IPS-20b (cell line): Measurements from ENCODE around the gene TTLL5.
"Not testable (repeated sequence)": the region's sequence is repeated elsewhere in the genome, so short reads cannot be mapped to it uniquely, and the experiment has no call there.

Experiments used
- H3K27ac ChIP-seq: one replicate; pipeline ENCODE4 v1.5.1; 2013; ENCODE audit warnings: low read length
- H3K27me3 ChIP-seq: 2 replicates; pipeline ENCODE4 v1.6.1; 2013; ENCODE audit warnings: mild to moderate bottlenecking, low read length, inconsistent platforms; ENCODE audit not compliant: insufficient read depth
- H3K36me3 ChIP-seq: 2 replicates; pipeline ENCODE4 v1.6.1; 2013; ENCODE audit warnings: low read depth, mild to moderate bottlenecking, inconsistent platforms, low read length, moderate library complexity; ENCODE audit not compliant: insufficient read depth
- H3K4me1 ChIP-seq: 2 replicates; pipeline ENCODE4 v1.6.1; 2013; ENCODE audit warnings: mild to moderate bottlenecking, control low read depth, inconsistent platforms, low read length, moderate library complexity; ENCODE audit not compliant: insufficient read depth
- H3K4me3 ChIP-seq: 2 replicates; pipeline ENCODE4 v1.5.1; 2013; ENCODE audit warnings: mild to moderate bottlenecking, low read length, inconsistent platforms
- H3K9ac ChIP-seq: 2 replicates; pipeline ENCODE4 v1.6.1; 2013; ENCODE audit warnings: low read depth, mild to moderate bottlenecking, inconsistent platforms, low read length, moderate library complexity
- H3K9me3 ChIP-seq: 2 replicates; pipeline ENCODE4 v1.6.1; 2013; ENCODE audit warnings: mild to moderate bottlenecking, low read depth, low read length, inconsistent platforms; ENCODE audit not compliant: insufficient read depth

TTLL5 gene

DNA sequence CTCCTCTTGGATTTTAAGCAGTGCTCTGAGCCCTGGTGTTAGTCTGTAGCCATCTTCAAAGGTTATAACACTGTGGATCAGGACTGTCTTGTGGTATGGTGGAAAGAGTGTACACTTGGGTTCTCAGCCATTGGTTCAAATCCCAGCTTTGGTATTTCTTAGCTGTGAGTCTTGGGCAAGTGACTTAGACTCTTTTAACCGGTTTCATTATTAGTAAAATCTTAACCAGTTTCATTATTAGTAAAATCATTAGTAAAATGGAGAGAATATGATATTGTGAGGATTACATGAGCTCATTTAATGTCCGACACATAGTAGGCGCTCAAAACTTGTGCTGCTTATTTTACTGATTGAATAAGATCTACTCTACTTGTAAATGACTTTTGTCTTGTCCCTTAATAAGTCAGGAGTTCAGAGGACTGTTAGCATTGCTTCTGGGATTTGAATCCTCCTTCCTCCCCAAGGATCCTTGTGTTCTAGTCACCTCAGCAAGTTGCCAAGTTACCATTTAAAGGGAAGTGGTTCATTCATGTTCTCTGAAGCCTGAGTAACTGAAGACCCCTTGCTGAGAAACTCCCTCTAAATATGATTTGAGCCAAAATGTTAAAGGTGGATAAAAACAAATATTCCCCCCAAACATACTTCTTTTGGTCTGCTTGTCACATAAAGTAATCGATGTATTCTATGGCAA lies 12.4 kb downstream of the TTLL5 start:
- Histone ChIP-seq H3K4me1 (no peaks in the 10 kb centered on the region), H3K9me3 (no peaks in the 10 kb centered on the region), H3K27me3 (no peaks in the 10 kb centered on the region), H3K4me3 (no peak overlapping the region), H3K36me3 (peaks cover 31% of the 10 kb centered on the region), H3K9ac (no peak overlapping the region), H3K27ac (no peak overlapping the region)

DNA sequence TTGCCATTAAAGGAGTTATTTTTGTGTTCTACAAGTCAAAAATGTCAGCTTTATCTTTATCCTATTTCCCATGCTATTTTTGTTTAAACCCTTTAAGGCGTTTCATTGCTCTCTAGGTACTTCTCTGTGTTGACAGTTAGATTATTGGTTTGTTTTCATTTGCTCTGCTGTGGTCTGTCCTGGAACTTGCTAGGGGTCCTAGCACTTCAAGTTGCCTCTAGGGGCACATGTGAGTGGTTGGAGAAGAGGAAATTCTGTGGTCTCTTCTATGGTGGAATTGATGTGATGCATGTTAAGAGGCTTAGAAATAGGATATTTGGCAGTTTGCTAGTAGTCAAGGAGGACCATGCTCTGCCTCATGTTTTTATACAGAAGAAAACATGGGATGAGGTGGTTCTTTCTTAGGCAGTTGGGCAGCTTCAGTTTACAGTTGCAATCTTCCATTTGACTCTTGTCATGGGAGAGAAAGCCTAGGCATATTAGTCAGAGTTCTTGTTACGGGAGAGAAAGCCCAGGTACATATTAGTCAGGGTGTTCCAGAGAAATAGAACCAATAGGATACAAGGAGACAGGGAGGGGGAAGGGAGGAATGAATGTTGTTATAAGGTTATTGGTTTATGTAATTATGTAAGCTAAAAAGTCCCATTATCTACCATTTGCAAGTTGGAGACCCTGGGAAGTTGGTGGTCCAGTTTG lies 14.4 kb downstream of the TTLL5 start:
- Histone ChIP-seq H3K27ac (no peak overlapping the region), H3K4me3 (no peak overlapping the region), H3K9me3 (no peaks in the 10 kb centered on the region), H3K27me3 (no peaks in the 10 kb centered on the region), H3K9ac (no peak overlapping the region), H3K4me1 (no peaks in the 10 kb centered on the region), H3K36me3 (peaks cover 12% of the 10 kb centered on the region)

DNA sequence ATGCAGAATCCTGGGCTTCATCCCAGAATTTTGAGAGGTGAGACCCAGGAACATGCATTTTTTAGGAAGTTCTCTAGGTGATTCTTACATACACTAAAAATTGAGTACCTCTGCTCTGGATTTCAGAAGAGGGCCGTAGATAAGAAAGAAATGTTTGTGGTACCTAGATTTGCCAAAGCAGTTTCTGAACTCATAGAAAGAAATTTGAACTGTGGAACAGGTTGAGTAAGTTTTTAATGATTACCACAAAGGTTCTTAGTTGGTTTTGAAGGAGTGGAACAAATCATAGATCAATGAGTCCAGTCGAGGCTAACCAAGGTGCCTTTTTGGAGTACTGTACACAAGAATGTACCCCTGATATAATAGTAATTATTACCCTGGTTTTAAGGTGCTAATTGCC lies 24.9 kb downstream of the TTLL5 start:
- Histone ChIP-seq H3K9me3 (no peaks in the 10 kb centered on the region), H3K36me3 (peaks cover 53% of the 10 kb centered on the region), H3K27ac (no peak overlapping the region), H3K4me1 (no peaks in the 10 kb centered on the region), H3K9ac (no peak overlapping the region; the same call in 1 of the 2 replicates), H3K27me3 (no peaks in the 10 kb centered on the region), H3K4me3 (no peak overlapping the region)

GRCh38 chr14:75689012-75689411 lies 28.0 kb downstream of the TTLL5 start:
- Histone ChIP-seq H3K27ac (no peak overlapping the region), H3K9me3 (no peaks in the 10 kb centered on the region), H3K36me3 (peaks cover 52% of the 10 kb centered on the region), H3K4me3 (no peak overlapping the region), H3K4me1 (no peaks in the 10 kb centered on the region), H3K27me3 (no peaks in the 10 kb centered on the region), H3K9ac (no peak overlapping the region)

- Histone ChIP-seq H3K9ac (no peak overlapping the region), H3K27me3 (no peaks in the 10 kb centered on the region), H3K4me1 (no peaks in the 10 kb centered on the region), H3K27ac (no peak overlapping the region), H3K9me3 (no peaks in the 10 kb centered on the region), H3K36me3 (peaks cover 47% of the 10 kb centered on the region), H3K4me3 (no peak overlapping the region)
Measured at GRCh38 chr14:75690010-75690409, 29.0 kb downstream of the TTLL5 start.

DNA sequence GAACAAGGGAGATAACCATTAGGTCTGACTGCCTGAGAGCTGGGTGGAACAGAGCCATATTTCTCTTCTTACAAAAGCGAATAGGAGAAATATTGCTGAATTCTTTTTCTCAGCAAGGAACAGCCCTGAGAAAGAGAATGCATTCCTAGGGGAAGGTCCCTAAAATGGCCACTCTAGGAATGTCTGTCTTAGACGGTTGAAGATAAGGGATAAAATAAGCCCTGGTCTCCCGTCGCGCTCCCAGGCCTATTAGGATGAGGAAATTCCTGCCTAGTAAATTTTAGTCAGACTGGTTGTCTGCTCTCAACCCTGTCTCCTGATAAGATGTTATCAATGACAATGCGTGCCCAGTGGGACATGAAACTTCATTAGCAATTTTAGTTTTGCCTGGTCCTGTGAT lies 34.0 kb downstream of the TTLL5 start:
- H3K9me3 ChIP-seq = not testable (repeated sequence)
- H3K36me3 ChIP-seq = peaks cover 66% of the 10 kb centered on the region

DNA sequence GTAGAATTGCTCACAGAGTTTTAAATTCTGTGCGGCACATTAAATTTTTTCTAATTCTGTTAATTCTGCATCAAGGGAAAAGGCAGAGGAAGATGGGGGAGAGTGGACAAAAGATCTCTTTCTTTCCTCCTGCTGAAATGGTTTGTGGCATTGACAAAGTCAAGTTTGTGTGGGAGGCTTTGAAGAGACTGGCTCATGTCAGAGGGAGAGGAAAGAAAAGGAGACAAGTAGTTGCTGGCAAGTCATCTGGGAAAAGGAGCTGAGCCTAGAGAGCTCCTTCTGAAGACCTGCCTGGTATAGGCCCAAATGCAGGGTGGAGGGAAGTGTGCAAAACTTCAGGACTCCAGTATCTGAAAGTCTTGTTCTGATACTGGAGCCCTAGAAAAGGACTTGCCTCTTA lies 36.3 kb downstream of the TTLL5 start:
- Histone ChIP-seq H3K27ac (no peak overlapping the region), H3K4me1 (no peaks in the 10 kb centered on the region), H3K4me3 (no peak overlapping the region), H3K9ac (no peak overlapping the region), H3K27me3 (no peaks in the 10 kb centered on the region), H3K9me3 (no peaks in the 10 kb centered on the region), H3K36me3 (peaks cover 69% of the 10 kb centered on the region)

More for the DNA sequence above, 34.0 kb downstream of the TTLL5 start:
- not testable (repeated sequence) for H3K4me1 ChIP-seq, H3K4me3 ChIP-seq, H3K27ac ChIP-seq, H3K27me3 ChIP-seq, H3K9ac ChIP-seq

- H3K27me3 ChIP-seq = no peaks in the 10 kb centered on the region
- H3K27ac ChIP-seq = no peak overlapping the region
- H3K9me3 ChIP-seq = no peaks in the 10 kb centered on the region
- no peak overlapping the region for H3K9ac ChIP-seq
- no peaks in the 10 kb centered on the region for H3K4me1 ChIP-seq
- H3K4me3 ChIP-seq = no peak overlapping the region
- H3K36me3 ChIP-seq = peaks cover 68% of the 10 kb centered on the region
Measured at GRCh38 chr14:75697918-75698317, 36.9 kb downstream of the TTLL5 start.

DNA sequence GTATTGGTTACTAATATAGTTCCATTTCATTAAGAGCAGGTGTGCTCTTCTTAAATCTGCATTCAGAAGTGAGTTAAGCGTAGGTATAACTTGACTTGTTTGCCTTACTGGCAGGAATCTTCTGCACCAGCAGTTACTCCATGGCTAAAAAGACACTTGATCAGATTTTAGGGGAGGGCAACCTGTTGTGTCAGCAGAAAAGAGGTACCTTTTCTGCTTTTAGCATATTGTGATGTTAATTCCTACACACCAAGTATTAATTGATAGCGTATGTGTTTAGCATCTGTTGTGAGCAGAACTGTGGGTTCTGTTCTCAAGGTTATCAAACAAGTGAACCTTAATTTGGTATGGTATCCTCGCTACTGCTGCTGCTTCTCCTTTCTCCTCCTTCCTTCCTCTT lies 38.3 kb downstream of the TTLL5 start:
- Histone ChIP-seq H3K4me1 (no peaks in the 10 kb centered on the region), H3K36me3 (peaks cover 68% of the 10 kb centered on the region), H3K27me3 (no peaks in the 10 kb centered on the region), H3K9me3 (no peaks in the 10 kb centered on the region), H3K27ac (no peak overlapping the region), H3K9ac (no peak overlapping the region), H3K4me3 (no peak overlapping the region)

DNA sequence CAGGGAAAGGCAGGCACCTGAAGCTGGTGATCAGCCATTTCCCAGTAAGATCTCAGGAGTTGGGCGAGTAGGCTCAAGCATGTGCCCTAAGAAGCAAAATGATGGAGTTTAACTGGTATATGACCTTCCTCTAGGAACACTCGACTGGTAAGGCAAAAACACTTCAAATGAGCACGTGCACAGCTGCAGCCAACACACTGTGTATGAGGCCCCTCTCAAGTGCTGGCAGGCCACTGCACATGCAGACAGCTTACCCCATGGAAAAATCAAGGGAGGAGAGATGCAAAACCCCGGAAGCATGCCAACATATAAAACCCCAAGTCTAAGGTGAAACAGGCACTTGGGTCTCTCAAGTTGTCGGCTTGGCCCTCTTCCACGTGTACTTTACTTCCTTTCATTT lies 39.2 kb downstream of the TTLL5 start:
- no peaks in the 10 kb centered on the region for H3K27me3 ChIP-seq
- no peak overlapping the region for H3K4me3 ChIP-seq
- no peak overlapping the region for H3K9ac ChIP-seq
- H3K36me3 ChIP-seq = peaks cover 74% of the 10 kb centered on the region
- no peak overlapping the region for H3K27ac ChIP-seq
- no peaks in the 10 kb centered on the region for H3K9me3 ChIP-seq
- H3K4me1 ChIP-seq = no peaks in the 10 kb centered on the region

- H3K4me1 ChIP-seq = no peaks in the 10 kb centered on the region
- no peak overlapping the region for H3K27ac ChIP-seq
- H3K27me3 ChIP-seq = no peaks in the 10 kb centered on the region
- no peak overlapping the region for H3K4me3 ChIP-seq
- no peak overlapping the region for H3K9ac ChIP-seq
- H3K36me3 ChIP-seq = peaks cover 73% of the 10 kb centered on the region
- H3K9me3 ChIP-seq = no peaks in the 10 kb centered on the region
Measured at GRCh38 chr14:75702122-75702521, 41.1 kb downstream of the TTLL5 start.

- Histone ChIP-seq H3K36me3 (peaks cover 72% of the 10 kb centered on the region), H3K9me3 (no peaks in the 10 kb centered on the region), H3K4me3 (no peak overlapping the region), H3K27me3 (no peaks in the 10 kb centered on the region), H3K9ac (peak overlapping the region; percentile 12; the same call in 1 of the 2 replicates), H3K4me1 (no peaks in the 10 kb centered on the region), H3K27ac (no peak overlapping the region)
Measured at GRCh38 chr14:75702616-75703261, 41.7 kb downstream of the TTLL5 start.
